GM19099 (cell line): ENCODE data around the gene FNTB.

Experiments used
- POLR2A ChIP-seq: IDR thresholded peaks from 3 replicates; pipeline ENCODE4 v1.6.1; 2011; ENCODE audit warnings: low read depth; ENCODE audit not compliant: insufficient read length; ENCODE audit errors: extremely low read depth

FNTB gene

DNA sequence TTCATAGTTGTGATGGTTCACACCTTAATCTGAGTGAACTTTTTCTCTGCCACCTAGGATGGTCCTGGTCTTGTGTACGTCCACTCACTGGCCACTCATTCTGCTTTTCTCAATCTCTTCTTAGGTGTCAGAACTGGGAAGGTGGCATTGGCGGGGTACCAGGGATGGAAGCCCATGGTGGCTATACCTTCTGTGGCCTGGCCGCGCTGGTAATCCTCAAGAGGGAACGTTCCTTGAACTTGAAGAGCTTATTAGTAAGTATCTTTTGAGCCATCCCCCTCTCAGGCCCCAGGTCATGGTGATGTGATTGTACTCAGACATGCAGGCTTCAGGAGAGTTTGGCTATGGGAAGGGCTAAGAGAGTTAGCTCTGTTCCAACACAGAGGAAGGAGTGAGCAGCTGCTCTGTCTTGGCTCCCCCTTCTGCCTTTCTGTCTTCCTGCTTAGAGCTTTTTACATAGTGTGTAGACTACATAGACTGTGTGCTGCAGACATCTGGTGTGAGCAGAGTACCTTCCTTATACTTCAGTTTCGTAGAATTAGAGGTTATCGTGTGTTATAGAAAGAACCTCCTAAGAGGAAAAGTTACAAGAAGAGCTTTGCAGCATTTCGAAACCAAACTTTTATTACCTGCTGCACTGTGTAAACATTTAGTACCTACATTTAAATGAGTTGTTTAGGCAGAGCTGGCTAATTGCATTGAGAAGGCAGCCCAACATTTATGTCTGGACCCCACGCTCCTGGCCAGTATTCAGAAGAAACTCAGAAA is 54.2 kb downstream of the FNTB start:
- no peak for TF ChIP-seq POLR2A

DNA sequence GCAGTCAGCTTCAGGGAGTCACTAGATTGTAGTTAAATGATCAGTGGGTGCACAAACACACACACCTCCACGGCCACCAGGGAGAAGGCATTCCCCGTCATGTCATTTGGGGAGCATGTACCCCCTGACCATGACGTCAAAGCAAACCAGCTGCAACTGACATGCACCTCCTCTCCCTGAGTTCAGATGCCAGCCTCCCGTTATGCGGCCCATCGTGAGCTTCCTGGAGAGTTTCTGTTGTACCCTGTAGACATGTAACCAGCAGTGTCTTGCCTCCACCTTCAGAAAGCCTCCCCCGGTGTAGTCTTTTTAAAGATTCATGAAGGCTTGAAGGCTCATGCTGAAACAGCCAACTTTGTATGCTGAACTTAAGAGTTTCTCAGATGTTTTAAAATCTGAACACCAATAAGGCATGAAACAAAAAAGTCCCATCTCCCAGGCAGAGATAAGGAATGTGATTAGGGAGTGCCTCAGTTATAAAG is 54.8 kb downstream of the FNTB start:
- TF ChIP-seq POLR2A, result no peak

DNA sequence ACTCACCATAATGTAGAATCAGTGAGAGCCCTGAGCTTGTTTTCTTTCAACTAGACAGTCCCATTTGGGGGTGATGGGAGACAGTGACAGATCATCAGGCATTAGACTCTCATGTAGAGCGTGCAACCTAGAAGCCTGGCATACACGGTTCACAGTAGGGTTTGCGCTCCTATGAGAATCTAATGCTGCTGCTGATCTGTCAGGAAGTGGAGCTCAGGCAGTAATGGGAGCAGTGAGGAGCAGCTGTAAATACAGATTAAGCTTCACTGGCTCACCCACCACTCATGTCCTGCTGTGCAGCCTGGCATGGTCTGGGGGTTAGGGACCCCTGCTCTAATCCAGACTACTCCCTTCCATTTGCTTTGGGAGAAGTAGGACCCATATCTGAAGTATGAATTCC is 55.6 kb downstream of the FNTB start:
- no peak for TF ChIP-seq POLR2A

DNA sequence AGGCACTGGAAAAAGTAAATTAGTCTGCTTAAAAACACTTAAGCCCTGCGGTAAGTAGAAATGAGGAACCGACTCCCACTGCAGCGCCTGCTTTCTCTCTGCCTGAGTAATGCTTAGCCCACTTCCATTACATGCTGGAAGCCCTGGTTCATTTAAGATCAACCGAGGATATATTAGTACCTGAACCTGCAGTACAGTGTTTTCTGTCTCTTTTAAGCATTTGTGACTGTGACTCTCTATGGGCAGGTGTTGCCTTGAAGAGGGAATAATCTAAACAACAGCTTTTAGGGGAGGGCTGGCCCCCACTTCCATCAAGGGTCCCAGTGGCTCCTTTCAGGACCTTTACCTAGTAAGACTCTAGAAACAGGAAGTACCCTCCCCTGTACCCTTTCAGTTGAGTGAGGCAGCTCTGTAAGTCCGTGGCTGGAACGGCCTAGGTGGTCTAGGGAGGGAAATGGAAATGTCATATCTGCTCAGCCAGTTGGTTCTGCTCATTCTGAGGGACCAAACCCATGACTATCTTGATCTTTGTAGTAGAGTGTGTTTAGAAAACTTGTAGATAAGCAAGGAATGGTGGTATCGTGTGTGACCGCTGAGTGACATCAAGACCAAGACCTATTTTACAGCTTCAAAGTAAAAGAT is 56.2 kb downstream of the FNTB start:
- TF ChIP-seq POLR2A, result no peak

DNA sequence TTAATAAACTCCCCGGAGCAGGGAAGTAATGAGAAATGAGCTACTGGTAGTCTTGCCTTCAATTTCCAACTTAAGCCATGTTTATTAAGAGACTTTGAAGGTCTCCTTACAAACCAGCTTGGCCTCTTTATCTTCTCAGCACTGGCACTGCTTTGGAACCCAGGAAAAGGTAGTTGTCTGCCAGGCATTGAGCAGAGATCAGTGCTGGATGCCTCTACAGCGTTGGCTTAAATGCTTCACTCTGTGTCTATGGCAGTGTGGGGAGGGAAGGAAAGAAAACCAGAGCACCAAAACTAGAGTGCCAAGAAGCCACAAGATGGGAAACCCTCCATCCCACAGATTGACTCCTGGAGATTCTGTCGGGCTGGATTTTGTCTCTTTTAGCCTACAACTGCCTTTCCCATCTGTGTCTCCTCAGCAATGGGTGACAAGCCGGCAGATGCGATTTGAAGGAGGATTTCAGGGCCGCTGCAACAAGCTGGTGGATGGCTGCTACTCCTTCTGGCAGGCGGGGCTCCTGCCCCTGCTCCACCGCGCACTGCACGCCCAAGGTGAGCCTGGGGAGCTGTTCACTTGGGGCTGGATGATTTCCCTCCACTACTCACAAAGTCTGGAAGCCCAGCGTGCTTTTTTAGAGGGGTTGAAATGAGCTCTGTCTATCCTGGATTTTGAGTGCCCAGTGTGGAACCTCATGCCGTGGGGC is 57.3 kb downstream of the FNTB start:
- no peak for TF ChIP-seq POLR2A

DNA sequence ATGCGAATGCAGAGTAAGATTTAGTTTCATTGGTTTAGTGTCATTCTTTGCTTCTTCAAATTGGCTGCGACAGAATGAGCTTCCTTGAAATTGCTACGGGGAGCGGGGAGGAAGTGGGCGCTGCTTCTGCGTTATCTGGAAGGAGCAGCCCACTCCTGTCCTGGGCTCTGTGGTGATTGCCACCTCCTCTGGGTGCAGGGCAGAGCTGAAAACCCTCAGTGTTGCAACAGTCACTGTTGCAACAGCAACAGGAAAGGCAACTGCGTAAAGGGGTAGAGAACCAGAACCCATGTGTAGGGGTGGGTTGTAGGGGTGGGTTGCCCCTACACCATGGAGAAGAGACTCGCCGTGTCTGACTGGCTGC is 57.9 kb downstream of the FNTB start:
- TF ChIP-seq POLR2A, result no peak

DNA sequence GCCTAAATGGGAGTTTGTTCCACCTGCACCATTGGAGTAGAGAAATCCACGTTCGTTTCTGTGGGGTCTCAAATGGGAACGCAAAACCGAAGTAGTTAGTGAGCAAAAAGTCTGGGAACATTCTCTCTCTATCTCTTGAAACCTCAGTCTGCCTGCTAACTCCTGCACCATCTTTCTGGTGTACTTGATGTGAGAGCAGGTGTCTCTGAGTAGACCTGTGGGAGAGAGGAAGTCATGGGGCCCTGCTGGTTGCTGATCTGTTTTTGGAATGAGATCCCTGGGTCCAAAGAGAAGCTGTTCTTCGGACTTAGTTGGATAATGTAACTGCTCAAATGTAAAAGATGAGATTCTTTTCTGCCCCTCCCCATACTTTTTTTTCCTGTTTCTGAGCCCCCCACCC is 58.3 kb downstream of the FNTB start:
- no peak for TF ChIP-seq POLR2A

DNA sequence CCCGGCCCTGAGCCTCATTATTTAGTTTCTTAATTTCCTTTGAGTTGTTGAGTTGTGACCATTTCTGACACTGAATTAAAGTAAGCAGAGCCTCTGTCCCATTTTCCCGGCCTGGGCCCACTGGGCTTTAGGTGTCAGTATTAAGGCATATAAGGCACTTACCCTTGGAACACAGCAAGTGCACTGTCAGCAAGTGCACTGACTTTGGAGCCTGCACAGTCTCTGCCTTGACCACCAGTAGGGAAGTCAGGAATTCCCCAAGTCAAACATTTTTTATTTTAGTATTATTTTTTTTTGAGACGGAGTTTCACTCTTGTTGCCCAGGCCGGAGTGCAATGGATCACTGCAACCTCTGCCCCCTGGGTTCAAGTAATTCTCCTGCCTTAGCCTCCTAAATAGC is 59.0 kb downstream of the FNTB start:
- TF ChIP-seq POLR2A, result no peak

DNA sequence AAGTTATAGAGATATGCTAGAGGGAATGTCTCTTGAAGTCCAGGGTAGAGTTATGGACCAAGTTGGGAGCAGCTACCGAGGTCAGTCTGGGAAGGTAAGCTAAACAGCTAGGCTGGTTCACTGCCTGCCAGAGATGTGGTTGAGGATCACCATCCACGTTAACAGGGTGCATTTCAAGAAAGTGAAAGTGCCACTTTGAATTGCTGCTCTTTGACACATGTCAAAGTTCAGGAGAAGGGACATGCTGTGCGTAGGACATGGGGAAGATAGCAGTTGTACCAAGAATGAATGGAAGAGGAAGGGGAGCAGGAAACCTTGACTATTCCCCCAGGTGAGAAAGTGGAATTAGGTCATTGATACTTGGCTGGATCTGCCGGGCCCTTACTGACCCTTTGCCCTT is 66.1 kb downstream of the FNTB start:
- TF ChIP-seq POLR2A, result no peak

DNA sequence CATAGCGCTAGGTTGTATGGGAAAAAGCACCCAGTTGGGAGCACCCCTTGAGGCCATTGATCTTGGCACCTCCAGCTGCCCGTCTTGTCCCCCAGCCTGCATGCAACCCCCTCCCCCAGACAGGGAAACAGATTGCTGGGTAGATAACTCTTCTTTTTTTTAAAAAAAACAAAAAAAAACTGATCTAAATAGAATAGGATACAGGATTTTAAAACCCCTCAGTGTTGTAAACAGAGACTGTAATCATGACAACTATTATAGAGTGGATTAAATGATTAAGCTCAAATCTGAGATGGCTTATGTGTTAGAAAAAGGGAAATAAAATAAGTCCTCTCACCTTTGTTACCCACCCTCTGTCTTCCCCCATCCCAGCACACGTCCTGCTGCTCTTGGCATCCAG is 66.8 kb downstream of the FNTB start:
- TF ChIP-seq POLR2A, result no peak

DNA sequence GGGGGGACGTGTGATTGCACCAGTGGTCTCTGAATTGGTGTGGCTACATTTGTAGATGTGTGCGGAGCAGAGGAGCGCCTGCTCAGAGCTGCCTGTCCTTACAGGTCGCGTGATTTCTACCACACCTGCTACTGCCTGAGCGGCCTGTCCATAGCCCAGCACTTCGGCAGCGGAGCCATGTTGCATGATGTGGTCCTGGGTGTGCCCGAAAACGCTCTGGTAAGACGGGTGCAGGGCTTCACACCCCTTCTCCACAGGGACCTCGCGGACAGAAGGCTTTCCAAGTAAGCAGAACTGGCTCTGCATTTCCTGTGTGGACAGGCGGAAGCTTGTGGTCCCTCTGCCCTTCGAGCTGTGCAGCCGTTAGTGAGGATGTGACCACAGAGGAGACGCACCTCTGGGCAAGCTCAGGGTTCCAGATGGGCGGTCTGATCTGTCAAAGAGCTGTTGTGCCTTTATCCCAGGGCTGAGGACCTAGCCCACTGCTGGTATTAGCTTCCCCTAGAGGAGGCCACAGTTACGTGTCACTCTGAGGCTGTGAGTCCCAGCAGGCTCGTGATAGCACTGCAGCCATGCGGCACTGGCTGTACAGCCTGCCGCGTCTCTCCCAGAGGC is 67.9 kb downstream of the FNTB start:
- no peak for TF ChIP-seq POLR2A

DNA sequence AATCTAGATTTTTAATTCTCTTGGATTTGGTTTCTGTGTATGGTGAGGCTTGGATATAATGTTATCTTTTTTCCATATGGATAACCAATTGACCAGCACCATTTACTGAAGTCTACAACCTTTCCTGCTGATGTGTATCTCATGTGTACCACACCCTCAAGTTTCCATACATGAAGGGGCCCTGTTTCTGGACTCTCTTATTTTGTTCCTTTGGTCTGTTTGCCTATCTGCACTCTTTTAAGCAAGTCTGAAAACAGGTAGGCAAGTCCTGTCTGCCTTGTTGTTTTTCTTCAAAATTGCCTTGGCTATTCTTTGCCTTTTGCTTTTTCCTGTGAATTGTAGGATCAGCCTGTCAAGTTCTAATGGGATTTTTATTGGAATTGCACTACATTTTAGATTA is 71.0 kb downstream of the FNTB start:
- no peak for TF ChIP-seq POLR2A

DNA sequence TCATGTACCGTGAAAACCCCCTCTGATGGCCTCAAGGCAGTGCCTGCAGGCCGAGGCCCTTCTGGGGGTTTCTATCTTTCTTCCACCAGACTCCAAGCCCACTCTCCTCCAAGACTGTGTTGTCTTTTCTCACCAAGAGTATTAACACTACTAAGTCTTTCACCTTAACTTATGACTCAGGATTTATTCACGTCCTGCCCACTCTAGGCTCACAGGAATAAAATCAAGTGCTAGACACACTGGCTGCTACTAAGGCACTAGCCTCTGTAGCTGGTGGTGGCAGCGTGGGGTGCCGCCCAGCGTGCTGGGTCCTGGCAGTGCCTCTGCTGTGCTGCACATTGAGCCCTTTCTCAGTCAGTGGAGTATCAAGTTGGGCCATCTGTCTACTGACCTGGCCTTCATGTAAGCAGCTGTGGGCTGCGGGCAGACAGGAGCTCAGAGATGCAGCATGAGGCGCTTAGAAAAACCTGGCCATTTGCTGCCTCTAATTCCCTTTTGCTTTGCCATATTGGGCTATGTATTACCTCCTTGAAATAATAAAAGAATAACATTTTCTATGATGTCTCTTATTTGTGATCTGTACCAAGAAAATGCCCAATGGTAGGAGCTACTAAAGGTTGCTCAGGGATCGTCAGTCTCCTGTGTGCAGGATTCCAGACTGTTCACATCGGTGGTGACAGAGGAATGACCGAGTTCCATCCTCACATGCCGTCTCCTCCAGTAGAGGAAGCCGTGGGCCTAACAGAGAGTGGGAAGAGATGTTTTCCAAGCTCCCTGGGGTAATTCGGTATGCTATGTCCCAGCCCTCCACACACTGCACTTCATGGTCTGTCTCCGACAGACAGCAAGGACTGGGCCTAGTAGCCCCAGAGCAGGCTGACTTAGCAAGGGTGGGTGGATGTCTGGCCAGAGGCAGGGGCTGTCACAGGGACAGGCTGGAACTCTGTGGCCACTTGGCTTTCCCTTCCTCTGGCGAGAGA is 75.7 kb downstream of the FNTB start:
- no peak for TF ChIP-seq POLR2A

DNA sequence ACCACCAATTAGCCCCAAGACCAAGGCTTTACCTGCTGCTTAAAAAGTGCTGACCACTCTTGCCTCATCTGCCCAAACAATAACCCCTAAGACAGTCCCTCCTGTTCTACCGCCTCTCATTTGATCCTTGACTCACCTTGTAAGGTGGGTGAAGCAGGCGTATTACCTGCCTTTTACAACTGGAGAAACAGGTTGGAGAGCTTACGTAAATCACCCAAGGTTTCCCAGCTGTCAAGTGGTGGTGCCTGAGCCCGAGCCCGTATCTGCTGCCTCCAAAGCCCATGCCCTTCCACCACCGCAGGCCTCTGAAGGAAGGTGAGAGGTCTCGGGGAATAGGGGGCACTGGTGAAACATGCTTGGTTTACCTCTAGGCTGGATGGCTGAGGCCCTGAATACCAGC is 79.0 kb downstream of the FNTB start:
- TF ChIP-seq POLR2A, result no peak
